ENCODE data around the gene PCDHGA8. TPM values are rescaled to one million over a fixed set of nuclear protein-coding genes. Genes with fewer than 3 reads are reported as not detected.
"Not testable (repeated sequence)": the region's sequence is repeated elsewhere in the genome, so short reads cannot be mapped to it uniquely, and the experiment has no call there.

Gene PCDHGA8
- total RNA-seq, 1 donor: 0.54 TPM

DNA sequence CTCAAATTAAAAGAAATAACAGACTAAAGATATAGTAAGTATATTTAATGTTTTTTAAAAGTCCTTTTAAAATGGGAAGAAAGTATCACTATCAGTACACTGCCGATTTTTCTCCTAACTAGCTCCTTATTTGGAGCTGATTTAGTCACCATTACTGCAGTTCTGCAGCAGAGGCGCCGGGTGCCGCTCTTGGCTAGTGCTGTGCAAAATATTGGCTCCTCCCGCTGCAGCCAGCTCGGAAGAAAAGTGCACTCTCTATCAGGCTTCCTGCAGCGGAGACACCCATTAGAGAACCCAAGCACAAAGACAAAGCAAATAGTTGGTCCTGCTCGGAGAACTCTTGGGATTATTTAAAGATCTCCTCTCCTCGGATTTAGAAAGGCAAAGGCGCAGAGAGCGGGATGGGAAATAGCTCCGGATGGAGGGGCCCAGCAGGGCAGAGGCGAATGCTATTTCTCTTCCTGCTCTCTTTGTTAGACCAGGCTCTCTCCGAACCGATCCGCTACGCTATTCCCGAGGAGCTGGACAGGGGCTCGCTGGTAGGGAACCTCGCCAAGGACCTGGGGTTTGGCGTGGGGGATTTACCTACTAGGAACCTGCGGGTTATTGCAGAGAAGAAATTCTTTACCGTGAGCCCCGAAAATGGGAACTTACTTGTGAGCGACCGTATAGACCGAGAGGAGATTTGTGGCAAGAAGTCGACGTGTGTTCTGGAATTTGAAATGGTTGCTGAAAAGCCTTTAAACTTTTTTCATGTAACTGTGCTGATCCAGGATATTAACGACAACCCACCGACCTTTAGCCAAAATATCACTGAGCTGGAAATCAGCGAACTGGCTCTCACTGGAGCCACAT is 22.2 kb upstream of the PCDHGA8 start, which contains the start of gene PCDHGB3:
Gene PCDHGB3, plus strand, starts transcription at position 249 of the 855 bp plus-strand sequence. Its CDS starts 153 bp downstream, at position 402.
- peak in 2 of 3 donors; percentile 55 to 69 for DNase-seq (ENCODE audit: low read depth in 2 of 3, low spot score in 2 of 3)

DNA sequence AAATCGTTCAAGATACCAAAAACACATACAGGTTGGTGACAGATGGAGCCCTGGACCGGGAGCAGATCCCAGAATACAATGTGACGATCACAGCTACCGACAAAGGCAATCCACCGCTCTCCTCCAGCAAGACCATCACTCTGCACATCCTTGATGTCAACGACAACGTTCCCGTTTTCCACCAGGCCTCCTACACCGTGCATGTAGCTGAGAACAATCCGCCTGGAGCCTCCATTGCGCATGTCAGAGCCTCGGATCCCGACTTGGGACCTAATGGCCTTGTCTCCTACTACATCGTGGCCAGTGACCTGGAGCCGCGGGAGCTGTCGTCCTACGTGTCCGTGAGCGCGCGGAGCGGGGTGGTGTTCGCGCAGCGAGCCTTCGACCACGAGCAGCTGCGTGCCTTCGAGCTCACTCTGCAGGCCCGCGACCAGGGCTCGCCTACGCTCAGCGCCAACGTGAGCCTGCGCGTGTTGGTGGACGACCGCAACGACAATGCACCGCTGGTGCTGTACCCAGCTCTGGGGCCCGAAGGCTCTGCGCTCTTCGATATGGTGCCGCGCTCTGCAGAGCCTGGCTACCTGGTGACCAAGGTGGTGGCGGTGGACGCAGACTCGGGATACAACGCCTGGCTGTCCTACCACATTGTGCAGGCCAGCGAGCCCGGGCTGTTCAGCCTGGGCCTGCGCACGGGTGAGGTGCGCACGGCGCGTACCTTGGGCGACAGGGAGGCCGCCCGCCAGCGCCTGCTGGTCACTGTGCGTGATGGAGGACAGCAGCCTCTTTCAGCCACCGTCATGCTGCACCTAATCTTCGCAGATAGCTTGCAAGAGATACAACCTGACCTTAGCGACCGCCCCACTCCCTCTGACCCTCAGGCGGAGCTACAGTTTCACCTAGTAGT is 20.6 kb upstream of the PCDHGA8 start:
- no peak for DNase-seq (ENCODE audit: low read depth in 2 of 3, low spot score in 2 of 3)

DNA sequence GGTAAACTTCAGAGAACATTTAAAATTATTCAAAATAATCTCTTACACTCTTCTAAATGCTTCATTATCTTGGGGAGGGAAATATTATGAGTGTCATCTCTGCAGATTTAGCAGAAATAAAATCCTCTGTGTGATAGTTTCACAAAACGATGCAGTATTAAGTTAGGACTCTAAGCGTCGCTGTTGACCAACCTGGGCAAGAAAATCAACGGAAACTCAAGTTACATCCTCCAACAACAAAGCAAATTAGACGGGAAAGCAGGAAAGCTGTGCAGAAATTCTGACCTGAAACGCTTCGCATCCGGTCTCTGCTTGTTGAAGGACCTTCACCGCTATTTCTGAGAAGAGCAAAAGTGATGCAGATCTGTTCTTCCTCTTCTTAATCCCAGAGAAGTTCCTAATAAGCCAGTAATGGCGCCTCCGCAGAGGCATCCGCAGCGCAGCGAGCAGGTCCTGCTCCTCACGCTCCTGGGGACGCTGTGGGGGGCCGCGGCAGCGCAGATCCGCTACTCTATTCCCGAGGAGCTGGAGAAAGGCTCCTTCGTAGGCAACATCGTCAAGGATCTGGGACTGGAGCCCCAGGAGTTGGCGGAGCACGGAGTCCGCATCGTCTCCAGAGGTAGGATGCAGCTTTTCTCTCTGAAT is 18.6 kb upstream of the PCDHGA8 start, which contains the start of gene PCDHGA6:
Gene PCDHGA6, plus strand, starts transcription at position 219 of the 645 bp plus-strand sequence. Its CDS starts 193 bp downstream, at position 412.
- no peak for DNase-seq (ENCODE audit: low read depth in 2 of 3, low spot score in 2 of 3)

DNA sequence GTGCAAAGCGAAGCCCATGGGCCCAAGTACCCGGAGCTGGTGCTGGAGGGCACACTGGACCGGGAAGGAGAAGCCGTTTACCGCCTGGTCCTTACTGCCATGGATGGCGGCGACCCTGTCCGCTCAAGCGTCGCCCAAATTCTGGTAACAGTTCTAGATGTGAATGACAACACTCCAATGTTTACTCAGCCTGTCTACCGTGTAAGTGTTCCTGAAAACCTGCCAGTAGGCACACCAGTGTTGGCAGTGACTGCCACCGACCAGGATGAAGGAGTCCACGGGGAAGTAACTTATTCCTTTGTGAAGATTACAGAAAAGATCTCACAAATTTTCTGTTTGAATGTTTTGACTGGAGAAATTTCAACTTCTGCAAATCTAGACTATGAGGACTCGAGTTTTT is 17.8 kb upstream of the PCDHGA8 start:
- DNase-seq (ENCODE audit: low read depth in 2 of 3, low spot score in 2 of 3): no peak

DNA sequence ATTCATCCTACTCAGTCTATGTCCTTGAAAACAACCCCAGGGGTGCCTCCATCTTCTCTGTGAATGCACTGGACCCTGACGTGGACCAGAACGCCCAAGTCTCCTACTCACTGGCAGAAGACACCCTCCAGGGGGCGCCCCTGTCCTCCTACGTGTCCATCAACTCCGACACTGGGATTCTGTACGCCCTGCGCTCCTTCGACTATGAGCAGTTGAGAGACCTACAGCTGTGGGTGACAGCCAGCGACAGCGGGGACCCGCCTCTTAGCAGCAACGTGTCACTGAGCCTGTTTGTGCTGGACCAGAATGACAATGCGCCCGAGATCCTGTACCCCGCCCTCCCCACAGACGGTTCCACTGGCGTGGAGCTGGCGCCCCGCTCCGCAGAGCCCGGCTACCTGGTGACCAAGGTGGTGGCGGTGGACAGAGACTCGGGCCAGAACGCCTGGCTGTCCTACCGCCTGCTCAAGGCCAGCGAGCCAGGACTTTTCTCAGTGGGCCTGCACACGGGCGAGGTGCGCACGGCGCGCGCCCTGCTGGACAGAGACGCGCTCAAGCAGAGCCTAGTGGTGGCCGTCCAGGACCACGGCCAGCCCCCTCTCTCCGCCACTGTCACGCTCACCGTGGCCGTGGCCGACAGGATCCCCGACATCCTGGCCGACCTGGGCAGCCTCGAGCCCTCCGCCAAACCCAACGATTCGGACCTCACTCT is 16.8 kb upstream of the PCDHGA8 start:
- DNase-seq (ENCODE audit: low read depth in 2 of 3, low spot score in 2 of 3): not testable (repeated sequence)

DNA sequence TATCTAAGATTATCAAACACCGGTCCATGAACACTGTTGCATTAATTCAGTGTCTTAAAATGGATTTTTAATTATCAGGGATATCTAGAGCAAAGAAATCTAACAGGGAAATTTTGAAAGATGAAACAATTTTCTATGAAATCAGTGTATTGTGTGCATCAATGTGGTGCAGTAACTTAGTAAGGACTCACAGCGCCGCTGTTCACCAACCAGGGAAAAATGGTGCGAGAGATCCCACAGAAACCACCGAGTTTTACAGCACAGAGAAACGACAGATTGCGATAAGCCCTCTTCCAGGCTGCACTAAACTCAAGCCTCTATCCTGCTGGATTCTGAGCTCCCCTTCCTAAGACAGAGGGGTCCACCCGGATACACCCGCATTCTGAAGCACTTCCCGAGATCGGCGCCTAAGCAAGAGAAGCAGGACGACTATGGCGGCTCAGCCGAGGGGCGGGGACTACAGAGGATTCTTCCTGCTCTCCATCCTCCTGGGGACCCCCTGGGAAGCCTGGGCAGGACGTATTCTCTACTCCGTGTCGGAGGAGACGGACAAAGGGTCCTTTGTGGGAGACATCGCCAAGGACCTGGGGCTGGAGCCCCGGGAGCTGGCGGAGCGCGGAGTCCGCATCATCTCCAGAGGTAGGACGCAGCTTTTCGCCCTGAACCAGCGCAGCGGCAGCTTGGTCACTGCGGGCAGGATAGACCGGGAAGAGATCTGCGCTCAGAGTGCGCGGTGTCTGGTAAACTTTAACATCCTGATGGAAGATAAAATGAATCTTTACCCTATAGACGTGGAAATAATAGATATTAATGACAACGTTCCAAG is 9.8 kb upstream of the PCDHGA8 start, which contains the start of gene PCDHGA7:
Gene PCDHGA7, plus strand, starts transcription at position 274 of the 826 bp plus-strand sequence. Its CDS starts 158 bp downstream, at position 432.
- peak in 1 of 3 donors; percentile 11 for DNase-seq (ENCODE audit: low read depth in 2 of 3, low spot score in 2 of 3)

DNA sequence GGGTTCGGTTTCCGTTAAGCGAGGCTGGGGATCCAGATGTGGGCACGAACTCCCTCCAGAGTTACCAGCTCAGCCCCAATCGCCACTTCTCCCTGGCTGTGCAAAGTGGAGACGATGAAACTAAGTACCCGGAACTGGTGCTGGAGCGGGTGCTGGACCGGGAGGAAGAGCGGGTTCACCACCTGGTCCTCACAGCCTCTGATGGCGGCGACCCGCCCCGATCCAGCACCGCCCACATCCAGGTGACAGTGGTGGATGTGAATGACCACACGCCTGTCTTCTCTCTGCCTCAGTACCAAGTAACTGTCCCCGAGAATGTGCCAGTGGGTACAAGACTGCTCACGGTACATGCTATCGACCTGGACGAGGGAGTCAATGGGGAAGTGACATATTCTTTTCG is 9.1 kb upstream of the PCDHGA8 start:
- no peak for DNase-seq (ENCODE audit: low read depth in 2 of 3, low spot score in 2 of 3)

DNA sequence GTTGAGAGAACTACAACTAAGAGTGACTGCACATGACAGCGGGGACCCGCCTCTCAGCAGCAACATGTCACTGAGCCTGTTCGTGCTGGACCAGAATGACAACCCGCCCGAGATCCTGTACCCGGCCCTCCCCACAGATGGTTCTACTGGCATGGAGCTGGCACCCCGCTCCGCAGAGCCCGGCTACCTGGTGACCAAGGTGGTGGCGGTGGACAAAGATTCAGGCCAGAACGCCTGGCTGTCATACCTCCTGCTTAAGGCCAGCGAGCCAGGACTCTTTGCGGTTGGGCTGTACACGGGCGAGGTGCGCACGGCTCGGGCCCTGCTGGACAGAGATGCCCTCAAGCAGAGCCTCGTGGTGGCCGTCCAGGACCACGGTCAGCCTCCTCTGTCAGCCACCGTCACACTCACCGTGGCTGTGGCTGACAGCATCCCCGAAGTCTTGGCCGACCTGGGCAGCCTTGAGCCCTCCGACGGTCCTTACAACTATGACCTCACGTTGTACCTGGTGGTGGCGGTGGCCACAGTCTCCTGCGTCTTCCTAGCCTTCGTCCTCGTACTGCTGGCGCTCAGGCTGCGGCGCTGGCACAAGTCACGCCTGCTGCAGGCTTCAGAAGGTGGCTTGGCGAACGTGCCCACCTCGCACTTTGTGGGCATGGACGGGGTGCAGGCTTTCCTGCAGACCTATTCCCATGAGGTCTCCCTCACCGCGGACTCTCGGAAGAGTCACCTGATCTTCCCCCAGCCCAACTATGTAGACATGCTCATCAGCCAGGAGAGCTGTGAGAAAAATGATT is 7.8 kb upstream of the PCDHGA8 start:
- no peak for DNase-seq (ENCODE audit: low read depth in 2 of 3, low spot score in 2 of 3)

DNA sequence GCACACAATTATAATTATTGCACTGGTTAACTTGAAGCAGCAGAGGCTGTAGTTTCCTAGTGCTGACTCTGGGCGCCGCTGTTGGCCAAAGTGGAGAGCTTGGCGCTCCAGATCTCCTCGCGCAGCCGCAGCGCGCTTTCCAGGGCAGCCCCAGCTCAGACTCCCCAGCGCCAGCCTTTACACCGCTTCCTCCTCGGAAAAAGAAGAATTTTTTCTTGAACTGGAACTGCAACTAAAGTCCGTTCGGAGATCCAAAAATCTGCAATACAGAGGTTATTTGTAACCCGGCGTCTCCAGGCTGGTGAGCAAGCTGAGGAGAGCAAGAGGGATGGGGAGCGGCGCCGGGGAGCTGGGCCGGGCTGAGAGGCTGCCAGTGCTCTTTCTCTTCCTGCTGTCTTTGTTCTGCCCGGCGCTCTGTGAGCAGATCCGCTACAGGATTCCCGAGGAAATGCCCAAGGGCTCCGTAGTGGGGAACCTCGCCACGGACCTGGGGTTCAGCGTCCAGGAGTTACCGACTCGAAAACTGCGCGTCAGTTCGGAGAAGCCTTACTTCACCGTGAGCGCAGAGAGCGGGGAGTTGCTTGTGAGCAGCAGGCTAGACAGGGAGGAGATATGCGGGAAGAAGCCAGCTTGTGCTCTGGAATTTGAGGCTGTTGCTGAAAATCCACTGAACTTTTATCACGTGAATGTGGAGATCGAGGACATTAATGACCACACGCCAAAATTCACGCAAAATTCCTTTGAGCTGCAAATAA is 4.7 kb upstream of the PCDHGA8 start, which contains the start of gene PCDHGB4:
Gene PCDHGB4, plus strand, starts transcription at position 142 of the 755 bp plus-strand sequence. Its CDS starts 187 bp downstream, at position 329.
- DNase-seq (ENCODE audit: low read depth in 2 of 3, low spot score in 2 of 3): peak in 1 of 3 donors; percentile 59

DNA sequence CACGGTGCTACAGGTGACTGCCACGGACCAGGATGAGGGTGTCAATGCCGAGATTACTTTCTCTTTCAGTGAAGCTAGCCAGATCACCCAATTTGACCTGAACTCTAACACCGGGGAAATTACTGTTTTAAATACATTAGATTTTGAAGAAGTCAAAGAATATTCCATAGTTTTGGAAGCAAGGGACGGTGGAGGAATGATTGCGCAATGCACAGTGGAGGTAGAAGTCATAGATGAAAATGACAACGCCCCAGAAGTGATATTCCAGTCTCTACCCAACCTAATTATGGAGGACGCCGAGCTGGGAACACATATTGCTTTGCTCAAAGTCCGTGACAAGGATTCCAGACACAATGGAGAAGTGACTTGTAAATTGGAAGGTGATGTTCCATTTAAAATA is 3.8 kb upstream of the PCDHGA8 start:
- DNase-seq (ENCODE audit: low read depth in 2 of 3, low spot score in 2 of 3): no peak

DNA sequence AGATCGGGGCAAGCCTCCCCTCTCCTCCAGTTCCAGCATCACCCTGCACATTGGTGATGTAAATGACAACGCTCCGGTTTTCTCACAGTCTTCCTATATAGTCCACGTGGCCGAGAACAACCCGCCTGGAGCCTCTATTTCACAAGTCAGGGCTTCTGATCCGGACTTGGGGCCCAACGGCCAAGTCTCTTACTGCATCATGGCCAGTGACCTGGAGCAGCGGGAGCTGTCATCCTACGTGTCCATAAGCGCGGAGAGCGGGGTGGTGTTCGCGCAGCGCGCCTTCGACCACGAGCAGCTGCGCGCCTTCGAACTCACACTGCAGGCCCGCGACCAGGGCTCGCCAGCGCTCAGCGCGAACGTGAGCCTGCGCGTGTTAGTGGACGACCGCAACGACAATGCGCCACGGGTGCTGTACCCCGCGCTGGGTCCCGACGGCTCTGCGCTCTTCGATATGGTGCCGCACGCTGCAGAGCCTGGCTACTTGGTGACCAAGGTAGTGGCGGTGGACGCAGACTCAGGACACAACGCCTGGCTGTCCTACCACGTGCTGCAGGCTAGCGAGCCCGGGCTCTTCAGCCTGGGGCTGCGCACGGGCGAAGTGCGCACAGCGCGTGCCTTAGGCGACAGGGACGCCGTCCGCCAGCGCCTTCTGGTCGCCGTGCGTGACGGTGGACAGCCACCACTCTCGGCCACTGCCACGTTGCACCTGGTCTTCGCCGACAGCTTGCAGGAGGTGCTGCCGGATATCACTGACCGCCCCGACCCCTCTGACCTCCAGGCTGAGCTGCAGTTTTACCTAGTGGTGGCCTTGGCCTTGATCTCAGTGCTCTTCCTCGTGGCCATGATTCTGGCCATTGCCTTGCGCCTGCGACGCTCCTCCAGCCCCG is 3.0 kb upstream of the PCDHGA8 start:
- DNase-seq (ENCODE audit: low read depth in 2 of 3, low spot score in 2 of 3): no peak

DNA sequence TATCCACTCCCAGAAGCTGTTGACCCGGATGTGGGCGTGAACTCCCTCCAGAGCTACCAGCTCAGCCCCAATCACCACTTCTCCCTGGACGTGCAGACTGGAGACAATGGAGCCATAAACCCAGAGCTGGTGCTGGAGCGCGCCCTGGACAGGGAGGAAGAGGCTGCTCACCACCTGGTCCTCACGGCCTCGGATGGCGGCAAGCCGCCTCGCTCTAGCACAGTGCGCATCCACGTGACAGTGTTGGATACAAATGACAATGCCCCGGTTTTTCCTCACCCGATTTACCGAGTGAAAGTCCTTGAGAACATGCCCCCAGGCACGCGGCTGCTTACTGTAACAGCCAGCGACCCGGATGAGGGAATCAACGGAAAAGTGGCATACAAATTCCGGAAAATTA is 834 bp downstream of the PCDHGA8 start:
- no peak for DNase-seq (ENCODE audit: low read depth in 2 of 3, low spot score in 2 of 3)

DNA sequence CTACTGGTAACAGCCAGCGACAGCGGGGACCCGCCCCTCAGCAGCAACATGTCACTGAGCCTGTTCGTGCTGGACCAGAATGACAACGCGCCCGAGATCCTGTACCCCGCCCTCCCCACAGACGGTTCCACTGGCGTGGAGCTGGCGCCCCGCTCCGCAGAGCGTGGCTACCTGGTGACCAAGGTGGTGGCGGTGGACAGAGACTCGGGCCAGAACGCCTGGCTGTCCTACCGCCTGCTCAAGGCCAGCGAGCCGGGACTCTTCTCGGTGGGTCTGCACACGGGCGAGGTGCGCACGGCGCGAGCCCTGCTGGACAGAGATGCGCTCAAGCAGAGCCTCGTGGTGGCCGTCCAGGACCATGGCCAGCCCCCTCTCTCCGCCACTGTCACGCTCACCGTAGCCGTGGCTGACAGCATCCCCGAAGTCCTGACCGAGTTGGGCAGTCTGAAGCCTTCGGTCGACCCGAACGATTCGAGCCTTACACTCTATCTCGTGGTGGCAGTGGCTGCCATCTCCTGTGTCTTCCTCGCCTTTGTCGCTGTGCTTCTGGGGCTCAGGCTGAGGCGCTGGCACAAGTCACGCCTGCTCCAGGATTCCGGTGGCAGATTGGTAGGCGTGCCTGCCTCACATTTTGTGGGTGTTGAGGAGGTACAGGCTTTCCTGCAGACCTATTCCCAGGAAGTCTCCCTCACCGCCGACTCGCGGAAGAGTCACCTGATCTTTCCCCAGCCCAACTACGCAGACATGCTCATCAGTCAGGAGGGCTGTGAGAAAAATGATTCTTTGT is 2.2 kb downstream of the PCDHGA8 start:
- not testable (repeated sequence) for DNase-seq (ENCODE audit: low read depth in 2 of 3, low spot score in 2 of 3)

DNA sequence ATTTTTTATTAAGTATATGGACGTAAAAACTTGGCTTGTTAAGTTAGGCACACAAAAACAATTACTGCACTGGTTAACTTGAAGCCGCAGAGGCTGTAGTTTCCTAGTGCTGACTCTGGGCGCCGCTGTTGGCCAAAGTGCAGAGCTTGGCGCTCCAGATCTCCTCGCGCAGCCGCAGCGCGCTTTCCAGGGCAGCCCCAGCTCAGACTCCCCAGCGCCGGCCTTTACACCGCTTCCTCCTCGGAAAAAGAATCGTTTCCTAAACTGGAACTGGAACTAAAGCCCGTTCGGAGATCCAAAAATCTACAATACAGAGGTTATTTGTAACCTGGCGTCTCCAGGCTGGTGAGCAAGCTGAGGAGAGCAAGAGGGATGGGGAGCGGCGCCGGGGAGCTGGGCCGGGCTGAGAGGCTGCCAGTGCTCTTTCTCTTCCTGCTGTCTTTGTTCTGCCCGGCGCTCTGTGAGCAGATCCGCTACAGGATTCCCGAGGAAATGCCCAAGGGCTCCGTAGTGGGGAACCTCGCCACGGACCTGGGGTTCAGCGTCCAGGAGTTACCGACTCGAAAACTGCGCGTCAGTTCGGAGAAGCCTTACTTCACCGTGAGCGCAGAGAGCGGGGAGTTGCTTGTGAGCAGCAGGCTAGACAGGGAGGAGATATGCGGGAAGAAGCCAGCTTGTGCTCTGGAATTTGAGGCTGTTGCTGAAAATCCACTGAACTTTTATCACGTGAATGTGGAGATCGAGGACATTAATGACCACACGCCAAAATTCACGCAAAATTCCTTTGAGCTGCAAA is 5.5 kb downstream of the PCDHGA8 start, which contains the start of gene PCDHGB5:
Gene PCDHGB5, plus strand, starts transcription at position 192 of the 796 bp plus-strand sequence. Its CDS starts 181 bp downstream, at position 373.
- peak in 1 of 3 donors; percentile 66 for DNase-seq (ENCODE audit: low read depth in 2 of 3, low spot score in 2 of 3)

DNA sequence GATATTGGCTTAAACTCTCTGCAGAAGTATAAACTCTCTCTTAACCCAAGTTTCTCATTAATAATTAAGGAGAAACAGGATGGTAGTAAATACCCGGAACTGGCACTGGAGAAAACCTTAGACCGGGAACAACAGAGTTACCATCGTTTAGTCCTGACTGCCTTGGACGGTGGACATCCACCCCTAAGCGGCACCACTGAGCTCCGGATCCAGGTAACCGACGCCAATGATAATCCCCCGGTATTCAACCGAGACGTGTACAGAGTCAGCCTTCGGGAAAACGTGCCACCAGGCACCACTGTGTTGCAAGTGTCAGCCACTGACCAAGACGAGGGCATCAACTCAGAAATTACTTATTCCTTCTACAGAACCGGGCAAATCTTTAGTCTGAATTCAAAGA is 6.2 kb downstream of the PCDHGA8 start:
- no peak for DNase-seq (ENCODE audit: low read depth in 2 of 3, low spot score in 2 of 3)
